Body of pancreas (tissue), 4 donors: ENCODE measurements around the gene HOXC10.

Source experiments
- CTCF ChIP-seq, 7 experiments: fragments of 450-650 bp in 4 of 7; fragments of 200-600 bp in 3 of 7; sonication (generic) in 3 of 7; IDR thresholded peaks; one replicate each; pipeline ENCODE4 v1.5.1; 2016 to 2019; ENCODE audit warnings: antibody characterized with exemption in 7 of 7
- POLR2A ChIP-seq, 3 donors: fragments of 450-650 bp; IDR thresholded peaks; one replicate each; pipeline ENCODE4 v1.6.1; 2016; ENCODE audit warnings: antibody characterized with exemption in 3 of 3, mild to moderate bottlenecking in 2 of 3

GRCh38 chr12:53950789-53951576 lies 34.0 kb upstream of the HOXC10 start:
- TF ChIP-seq CTCF (IDR thresholded peaks at IDR 0.05): no peak
- no peak for TF ChIP-seq POLR2A (IDR thresholded peaks at IDR 0.05)
